Psoas muscle (tissue), 8 donors: Measurements from ENCODE around the gene UNC13A. TPM values are rescaled to one million over a fixed set of nuclear protein-coding genes. Genes with fewer than 3 reads are reported as not detected.
A peak's percentile ranks its signal among the peaks of the same experiment; 100 is the strongest.

Source experiments
- ATAC-seq, 4 donors: fragments of 200-7000 bp; cut with Tn5 transposase; one replicate each; pipeline ENCODE4 v1.9.1; 2020; ENCODE audit warnings: moderate library complexity in 3 of 4, mild to moderate bottlenecking in 2 of 4
- DNase-seq, 2 donors: peaks; one replicate each; pipeline ENCODE4 v3.0.0-alpha.2; 2020
- H3K27ac ChIP-seq: fragments of 200-600 bp; one replicate; pipeline ENCODE4 v1.8.0; 2022
- H3K27me3 ChIP-seq, 3 donors: fragments of 200-600 bp in 1 of 3; one replicate each; pipeline versions ENCODE4 v1.6.1 to v1.8.0; 2013 to 2022; ENCODE audit warnings: low read length in 2 of 3, mild to moderate bottlenecking in 2 of 3, moderate library complexity in 1 of 3; ENCODE audit not compliant: insufficient read depth in 3 of 3
- H3K36me3 ChIP-seq, 2 donors: fragments of 200-600 bp in 1 of 2; one replicate each; pipeline versions ENCODE4 v1.6.1 to v1.8.0; 2013 to 2022; ENCODE audit warnings: low read depth in 1 of 2, mild to moderate bottlenecking in 1 of 2, moderate library complexity in 1 of 2; ENCODE audit not compliant: insufficient read depth in 1 of 2
- H3K4me1 ChIP-seq: fragments of 200-600 bp; one replicate; pipeline ENCODE4 v1.8.0; 2022
- H3K4me3 ChIP-seq: fragments of 200-600 bp; one replicate; pipeline ENCODE4 v1.8.0; 2022; ENCODE audit warnings: mild to moderate bottlenecking
- H3K9me3 ChIP-seq: fragments of 200-600 bp; one replicate; pipeline ENCODE4 v1.8.0; 2022
- CTCF ChIP-seq: fragments of 200-600 bp; IDR thresholded peaks from one replicate; pipeline ENCODE4 v1.8.0; 2022; ENCODE audit warnings: antibody characterized with exemption
- WGBS, 3 donors: extraction: QIAGEN DNeasy Blood & Tissue Kit; methylation state at CpG; one replicate each; pipeline versions ENCODE4 v1.1.6 to v1.1.7; 2013; 5-methylcytosine and 5-hydroxymethylcytosine counted together
- intact Hi-C, 2 donors: fragments of 100-400 bp; cut with DNase I; formaldehyde crosslinking; loops; one replicate each; pipeline versions ENCODE4 v1.11.0 to v1.14.2; 2022
- polyA plus RNA-seq, 3 donors: library from polyadenylated mRNA; stranded (reverse); fragments of 200-250 nt; gene quantifications; one replicate each; pipeline ENCODE4 v1.2.3, GENCODE V29; 2013
- total RNA-seq, 4 donors: library from RNA; stranded (reverse); fragmentation: NEBNext Ultra II Directional in 2 of 4; extraction: Animal tissue kit (Norgen Biotek cat#: 25700) in 2 of 4; gene quantifications; one replicate each; pipeline versions ENCODE4 v1.2.1 to v1.2.4, GENCODE V29; 2021 to 2023
- donor health status: healthy with polysubstance abuse.
- donor health status: DM: no; HTN: no; CAD: no; lungs with moderate emphysema.
- donor health status: Bipolar disorder and iron deficiency.
- donor health status: healthy.
- donor health status: DM: yes; HTN: yes; CAD: no.
- donor health status: DM: no; HTN: no; CAD: no.
- donor health status: DM: no; HTN: no; CAD: no.
- donor health status: DM: yes; HTN: yes; CAD: no.

The UNC13A gene
- total and polyA plus RNA-seq, 7 donors: 0.04 to 0.19 (median 0.05) TPM; not detected in 3

GRCh38 chr19:17642656-17643055, 45.5 kb downstream of the UNC13A start:
- DNase-seq (peak in 1 of 2 donors; percentile 15), ATAC-seq (no peak)
- H3K9me3 ChIP-seq: no peaks in the 10 kb centered on the region
- H3K4me1 ChIP-seq: no peaks in the 10 kb centered on the region
- H3K4me3 ChIP-seq: no peak overlapping the region
- peaks cover 0 to 12% (median 2%) of the 10 kb centered on the region in 3 donors for H3K27me3 ChIP-seq
- WGBS, 3 donors: 87 to 91% (median 90%) methylated on average over 8 of the region's 8 CpGs
- H3K27ac ChIP-seq: no peak overlapping the region
- intact Hi-C loops: no loop called here
- TF ChIP-seq CTCF: no peak
- H3K36me3 ChIP-seq: no peaks in the 10 kb centered on the region

GRCh38 chr19:17641846-17642245, 46.3 kb downstream of the UNC13A start:
- DNase-seq (no peak), ATAC-seq (no peak)
- Histone ChIP-seq H3K9me3 (no peaks in the 10 kb centered on the region), H3K36me3 (no peaks in the 10 kb centered on the region), H3K27me3 (peaks cover 0 to 12% (median 2%) of the 10 kb centered on the region in 3 donors), H3K4me3 (no peak overlapping the region), H3K27ac (no peak overlapping the region), H3K4me1 (no peaks in the 10 kb centered on the region)
- TF ChIP-seq CTCF: no peak
- WGBS, 3 donors: 46 to 63% (median 51%) methylated on average over 1 of the region's 1 CpG
- intact Hi-C loops: no loop called here

GRCh38 chr19:17641181-17641580, 47.0 kb downstream of the UNC13A start:
- DNase-seq: peak in 1 of 2 donors; percentile 22
- H3K36me3 ChIP-seq: no peaks in the 10 kb centered on the region
- H3K4me1 ChIP-seq: no peaks in the 10 kb centered on the region
- no peak overlapping the region for H3K27ac ChIP-seq
- ATAC-seq: no peak
- no peak for TF ChIP-seq CTCF
- H3K27me3 ChIP-seq: peaks cover 0 to 12% (median 2%) of the 10 kb centered on the region in 3 donors
- intact Hi-C loops: no loop called here
- H3K9me3 ChIP-seq: no peaks in the 10 kb centered on the region
- no peak overlapping the region for H3K4me3 ChIP-seq
- WGBS, 3 donors: 79 to 81% (median 80%) methylated on average over 15 of the region's 15 CpGs

GRCh38 chr19:17633700-17634099, 54.5 kb downstream of the UNC13A start:
- H3K4me3 ChIP-seq: no peak overlapping the region
- TF ChIP-seq CTCF: no peak
- ATAC-seq (no peak), DNase-seq (no peak)
- no peaks in the 10 kb centered on the region for H3K36me3 ChIP-seq
- no peak overlapping the region for H3K27ac ChIP-seq
- peaks cover 0 to 5% (median 3%) of the 10 kb centered on the region in 3 donors for H3K27me3 ChIP-seq
- WGBS, 3 donors: 86 to 97% (median 93%) methylated on average over 1 of the region's 1 CpG
- intact Hi-C loops: loop anchor here in 1 of 2 donors (10.0 kb wide), 1 partner anchor 331 kb away; the partner anchor contains the start of gene KCNN1
- H3K9me3 ChIP-seq: no peaks in the 10 kb centered on the region
- H3K4me1 ChIP-seq: no peaks in the 10 kb centered on the region

- Histone ChIP-seq H3K36me3 (no peaks in the 10 kb centered on the region), H3K27me3 (peaks cover 0 to 5% (median 3%) of the 10 kb centered on the region in 3 donors), H3K4me1 (no peaks in the 10 kb centered on the region), H3K9me3 (no peaks in the 10 kb centered on the region), H3K27ac (no peak overlapping the region), H3K4me3 (no peak overlapping the region)
- ATAC-seq (no peak), DNase-seq (no peak)
- 85 to 91% (median 85%) methylated on average over 9 of the region's 9 CpGs for WGBS, 3 donors
- no peak for TF ChIP-seq CTCF
- intact Hi-C loops: loop anchor here in 1 of 2 donors (10.0 kb wide), 1 partner anchor 332 kb away; the partner anchor contains the start of gene KCNN1
These were observed 55.6 kb downstream of the UNC13A start for GRCh38 chr19:17632577-17632976.
